LHCN-M2 (cell line): Measurements from ENCODE around the gene MTA3. TPM values are rescaled to one million over a fixed set of nuclear protein-coding genes. Genes with fewer than 3 reads are reported as not detected.
"Not testable (repeated sequence)": the region's sequence is repeated elsewhere in the genome, so short reads cannot be mapped to it uniquely, and the experiment has no call there.

Experiments used
- DNase-seq: peaks from one replicate; pipeline ENCODE4 v3.0.0-alpha.2; 2012; ENCODE audit warnings: low read depth
- total RNA-seq: library from RNA; depleted of rRNA; stranded (reverse); fragments of >200 nt; gene quantifications from 2 replicates; pipeline ENCODE4 v1.2.3, GENCODE V29; 2014

Gene MTA3
- total RNA-seq, 1 experiment from 2014 or later = 18.8 TPM

- DNase-seq = peak; percentile 15
These were observed 1.1 kb upstream of the MTA3 start for GRCh38 chr2:42567364-42567763.

DNA sequence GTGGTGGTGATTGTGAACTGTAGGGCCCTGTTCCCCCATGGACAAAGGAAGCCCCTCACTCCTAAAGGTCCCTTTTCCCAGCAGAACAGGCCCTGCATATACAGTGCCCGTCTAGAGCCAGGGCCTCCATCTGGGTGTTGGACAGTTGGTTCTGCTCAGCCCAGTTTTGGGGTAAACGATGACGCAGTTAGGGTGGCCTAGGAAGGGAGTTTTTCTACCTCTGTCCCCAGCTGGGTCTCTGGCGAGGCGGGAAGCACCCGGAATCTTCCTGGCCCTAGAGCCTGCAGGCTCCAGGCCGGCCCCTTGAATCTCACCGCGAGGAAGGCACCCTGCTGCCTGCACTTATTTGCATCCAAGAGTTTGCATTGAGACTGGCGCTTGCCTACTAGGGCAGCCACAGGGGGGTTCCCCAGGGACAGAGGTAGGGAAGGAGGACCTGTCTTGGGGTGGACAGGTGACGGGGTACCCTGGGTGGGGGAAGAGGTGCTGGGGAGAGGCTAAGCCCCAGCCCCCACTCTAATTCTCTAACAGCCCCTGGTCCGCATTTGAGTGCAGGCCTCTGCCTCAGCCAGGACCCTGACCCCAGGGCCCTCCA lies 529 bp upstream of the MTA3 start:
- DNase-seq = no peak

DNA sequence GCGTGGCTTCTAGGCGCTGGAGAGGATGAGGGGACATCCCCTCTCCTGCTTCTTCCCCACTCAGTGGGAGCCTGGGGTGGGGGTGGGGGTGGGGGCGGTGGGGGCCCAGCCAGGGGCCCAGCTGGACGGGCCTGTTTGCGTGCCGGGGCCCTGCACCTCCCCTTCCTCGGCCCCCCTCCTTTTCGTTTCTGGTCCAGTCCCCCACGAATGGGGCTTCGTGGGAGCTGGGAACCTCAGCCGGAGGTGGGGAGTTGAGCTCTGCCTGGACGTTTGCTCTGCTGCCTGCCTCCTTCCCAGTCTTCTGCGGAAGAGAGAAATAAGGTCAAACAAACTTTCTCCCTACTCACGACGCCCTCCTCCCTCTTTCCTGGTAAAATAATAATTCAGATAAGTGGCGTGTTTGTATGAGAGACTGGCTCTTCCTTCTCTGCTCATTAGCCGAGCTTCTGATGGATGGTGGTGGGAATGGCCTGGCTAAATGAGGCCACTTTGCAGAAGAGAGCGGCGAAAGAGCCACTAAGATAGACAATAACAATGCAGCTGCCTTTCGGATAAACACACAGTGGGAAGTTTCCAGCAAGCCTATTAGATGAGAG lies 782 bp downstream of the MTA3 start:
- DNase-seq = peak; percentile 21

DNA sequence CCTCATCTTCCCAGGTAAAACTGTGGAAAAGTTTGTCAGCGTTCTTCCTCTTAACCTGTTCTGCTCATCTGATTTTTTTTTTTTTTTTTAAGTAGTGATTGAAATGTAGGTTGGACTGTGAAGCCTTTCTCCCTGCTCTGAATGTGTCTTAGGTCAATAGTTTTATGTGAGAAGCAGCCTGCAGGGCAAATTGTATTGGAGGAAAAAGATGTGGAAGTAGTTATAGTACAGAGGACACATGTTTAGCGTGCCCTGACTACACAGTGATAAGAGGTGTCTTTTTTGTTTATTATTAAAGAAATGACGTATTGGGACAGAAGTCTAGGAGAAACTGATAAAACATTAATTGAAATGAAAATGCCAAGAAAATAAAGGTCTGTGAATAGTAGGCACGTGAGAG lies 1.5 kb downstream of the MTA3 start:
- DNase-seq = no peak

DNA sequence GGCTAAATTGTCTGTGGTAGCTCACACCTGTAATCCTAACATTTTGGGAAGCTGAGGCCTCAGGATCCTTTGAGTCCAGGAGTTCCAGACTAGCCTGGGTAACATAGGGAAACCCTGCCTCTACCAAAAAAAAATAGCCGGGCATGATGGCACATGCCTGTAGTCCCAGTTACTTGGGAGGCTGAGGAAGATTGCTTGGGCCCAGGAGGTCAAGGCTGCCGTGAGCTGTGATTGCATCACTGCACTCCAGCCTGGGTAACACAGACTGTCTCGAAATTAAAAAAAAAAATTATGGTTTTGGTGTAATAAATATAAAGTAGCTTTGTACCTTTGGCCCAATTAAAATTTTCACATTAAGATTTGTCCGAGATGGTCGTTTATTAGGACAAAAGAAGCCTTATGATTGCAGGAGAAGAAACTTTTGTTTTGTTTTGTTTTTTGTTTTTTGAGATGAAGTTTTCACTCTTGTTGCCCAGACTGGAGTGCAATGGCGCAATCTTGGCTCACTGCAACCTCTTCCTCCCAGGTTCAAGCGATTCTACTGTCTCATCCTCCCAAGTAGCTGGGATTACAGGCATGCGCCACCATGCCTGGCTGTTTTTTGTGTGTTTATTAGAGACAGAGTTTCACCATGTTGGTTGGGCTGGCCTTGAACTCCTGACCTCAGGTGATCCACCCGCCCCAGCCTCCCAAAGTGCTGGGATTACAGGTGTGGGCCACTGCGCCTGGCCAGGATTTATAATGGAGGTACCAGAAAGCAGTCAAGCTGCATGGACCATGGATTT lies 4.1 kb downstream of the MTA3 start:
- DNase-seq = no peak

GRCh38 chr2:42573256-42573655 lies 4.8 kb downstream of the MTA3 start:
- DNase-seq = no peak

- DNase-seq = no peak
These were observed 7.1 kb downstream of the MTA3 start for GRCh38 chr2:42575458-42576064.

DNA sequence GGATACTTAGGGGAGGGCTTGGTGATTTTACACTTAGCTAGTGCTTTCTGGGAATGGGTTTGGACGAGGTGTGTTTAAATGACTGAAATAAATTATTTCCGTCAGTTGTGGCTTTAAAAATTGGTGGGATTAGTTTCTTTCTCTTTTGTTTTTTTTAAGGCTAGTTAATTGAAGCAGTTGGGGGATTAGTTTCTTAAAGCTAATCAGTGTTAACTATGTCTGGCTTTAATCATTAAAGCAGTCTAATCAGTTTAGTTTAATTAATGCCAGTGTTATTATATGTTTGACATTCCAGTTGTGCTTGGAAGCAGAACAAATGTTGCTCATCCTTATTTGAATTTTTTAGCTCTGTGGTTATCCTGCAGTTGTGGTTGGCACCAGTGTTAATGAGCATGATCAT lies 10.2 kb downstream of the MTA3 start:
- DNase-seq = no peak

- no peak for DNase-seq
These were observed 12.8 kb downstream of the MTA3 start for GRCh38 chr2:42581257-42581656.

- not testable (repeated sequence) for DNase-seq
These were observed 16.2 kb downstream of the MTA3 start for GRCh38 chr2:42584628-42585027.

DNA sequence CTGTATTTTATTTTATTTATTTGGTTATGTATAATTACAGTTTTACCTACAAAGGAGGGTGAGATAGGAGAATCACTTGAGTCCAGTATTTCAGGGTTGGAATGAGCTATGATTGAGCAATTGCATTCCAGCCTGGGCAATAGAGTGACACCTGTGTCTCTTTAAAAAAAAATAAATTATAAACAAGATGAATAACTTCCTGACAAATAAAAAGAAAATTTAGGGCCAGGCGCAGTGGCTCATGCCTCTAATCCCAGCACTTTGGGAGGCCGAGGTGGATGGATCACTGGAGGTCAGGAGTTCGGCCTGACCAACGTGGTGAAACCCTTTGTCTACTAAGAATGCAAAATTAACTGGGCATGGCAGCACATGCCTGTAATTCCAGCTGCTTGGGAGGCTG lies 17.3 kb downstream of the MTA3 start:
- no peak for DNase-seq

DNA sequence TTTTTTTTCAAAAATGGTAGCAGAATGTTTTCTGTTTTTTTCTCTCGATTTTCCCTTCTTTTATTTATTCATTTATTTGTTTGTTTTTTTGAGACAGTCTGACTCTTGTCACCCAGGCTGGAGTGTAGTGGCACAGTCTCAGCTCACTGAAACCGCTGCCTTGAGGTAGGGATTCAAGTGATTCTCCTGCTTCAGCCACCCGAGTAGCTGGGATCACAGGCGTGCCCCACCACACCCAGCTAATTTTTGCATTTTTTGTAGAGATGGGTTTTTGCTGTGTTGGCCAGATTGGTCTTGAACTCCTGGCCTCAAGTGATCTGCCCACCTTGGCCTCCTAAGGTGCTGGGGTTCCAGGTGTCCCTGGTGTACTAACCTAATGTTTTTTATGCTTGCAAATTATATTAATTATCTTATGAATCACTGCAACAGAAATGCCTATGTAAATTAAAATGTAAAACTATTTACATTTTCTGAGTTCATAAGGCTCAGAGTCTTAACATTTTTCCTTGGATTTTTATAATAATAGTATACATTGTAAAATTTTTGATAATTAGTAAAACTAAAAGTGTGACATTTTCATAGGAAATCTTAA lies 19.2 kb downstream of the MTA3 start:
- DNase-seq = no peak

- no peak for DNase-seq
These were observed 19.7 kb downstream of the MTA3 start for GRCh38 chr2:42588121-42588520.

- DNase-seq = no peak
These were observed 21.7 kb downstream of the MTA3 start for GRCh38 chr2:42590176-42590575.

DNA sequence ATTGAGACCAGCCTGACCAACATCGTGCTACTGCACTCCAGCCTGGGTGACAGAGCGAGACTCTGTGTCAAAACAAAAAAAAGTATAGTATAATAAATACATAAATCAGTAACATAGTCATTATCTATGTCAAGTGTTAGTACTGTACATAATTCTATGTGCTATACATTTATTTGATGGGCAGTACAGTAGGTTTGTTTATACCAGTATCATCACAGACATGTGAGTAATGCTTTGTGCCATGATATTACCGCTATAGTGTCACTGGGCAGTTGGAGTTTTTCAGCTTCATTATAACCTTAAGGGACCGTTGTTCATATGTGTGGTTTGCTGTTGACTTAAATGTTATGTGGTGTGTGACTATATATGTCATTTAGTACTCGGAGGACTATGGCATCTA lies 24.9 kb downstream of the MTA3 start:
- DNase-seq = no peak

DNA sequence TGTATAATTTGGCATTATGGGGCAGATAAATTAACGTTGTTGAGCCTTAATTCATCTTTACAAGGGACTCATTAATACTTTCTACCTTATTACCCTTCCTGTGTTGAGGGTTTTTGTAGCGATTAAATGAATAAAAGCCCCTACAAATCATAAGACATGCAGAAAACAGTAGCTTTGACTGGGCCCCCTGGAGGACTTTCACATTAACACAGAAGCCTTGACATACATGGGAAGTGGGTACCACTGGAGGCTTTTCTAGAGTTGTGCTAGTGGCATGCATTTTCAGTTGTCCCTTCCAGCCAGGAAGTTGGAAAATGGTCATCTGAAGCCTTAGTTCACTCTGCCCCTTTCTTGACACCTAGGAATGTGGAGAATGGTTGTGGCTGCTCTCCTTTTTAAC lies 30.2 kb downstream of the MTA3 start:
- no peak for DNase-seq

- DNase-seq = peak; percentile 16
These were observed 32.6 kb downstream of the MTA3 start for GRCh38 chr2:42601076-42601475.

- DNase-seq = no peak
These were observed 33.9 kb downstream of the MTA3 start for GRCh38 chr2:42602218-42602875.

GRCh38 chr2:42602876-42603219 lies 34.4 kb downstream of the MTA3 start:
- no peak for DNase-seq

GRCh38 chr2:42604341-42604867 lies 36.0 kb downstream of the MTA3 start:
- DNase-seq = not testable (repeated sequence)

DNA sequence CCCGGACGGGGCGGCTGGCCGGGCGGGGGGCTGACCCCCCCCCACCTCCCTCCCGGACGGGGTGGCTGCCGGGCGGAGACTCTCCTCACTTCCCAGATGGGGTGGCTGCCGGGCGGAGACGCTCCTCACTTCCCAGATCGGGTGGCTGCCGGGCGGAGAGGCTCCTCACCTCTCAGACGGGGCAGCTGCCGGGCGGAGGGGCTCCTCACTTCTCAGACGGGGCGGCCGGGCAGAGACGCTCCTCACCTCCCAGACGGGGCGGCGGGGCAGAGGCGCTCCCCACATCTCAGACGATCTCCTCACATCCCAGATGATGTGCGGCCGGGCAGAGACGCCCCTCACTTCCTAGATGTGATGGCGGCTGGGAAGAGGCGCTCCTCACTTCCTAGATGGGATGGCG lies 37.7 kb downstream of the MTA3 start:
- not testable (repeated sequence) for DNase-seq
